ENCODE data around the gene ST8SIA1. TPM values are rescaled to one million over a fixed set of nuclear protein-coding genes. Genes with fewer than 3 reads are reported as not detected.

The ST8SIA1 gene
- total RNA-seq, 1 experiment from 2014 or later: not detected

- Histone ChIP-seq H3K27ac (ENCODE audit: low read depth, low read length) (no peak overlapping the region), H3K36me3 (ENCODE audit: control insufficient read depth in 1 of 2, insufficient read depth in 2 of 2, low read length in 2 of 2) (no peaks in the 10 kb centered on the region), H4K20me1 (ENCODE audit: insufficient read depth) (no peaks in the 10 kb centered on the region), H3K4me3 (replicated peaks in 1 of 2; ENCODE audit: low read depth in 1 of 2, low read length in 2 of 2) (no peak overlapping the region), H3K9me3 (ENCODE audit: control insufficient read depth in 1 of 2, insufficient read depth in 1 of 2, low read depth in 1 of 2, low read length in 2 of 2) (no peaks in the 10 kb centered on the region), H3K4me2 (ENCODE audit: low read length) (no peak overlapping the region), H3K27me3 (ENCODE audit: insufficient read depth, low read length) (no peaks in the 10 kb centered on the region), H3K79me2 (ENCODE audit: insufficient read depth, low read length) (no peaks in the 10 kb centered on the region), H3K4me1 (ENCODE audit: control insufficient read depth in 1 of 2, insufficient read depth in 2 of 2, low read length in 2 of 2) (no peaks in the 10 kb centered on the region), H3K9me2 (ENCODE audit: insufficient read depth) (no peaks in the 10 kb centered on the region), H3K9ac (ENCODE audit: low read length) (no peak overlapping the region), H2AFZ (ENCODE audit: low read depth, low read length, poor library complexity, severe bottlenecking) (no peak overlapping the region)
- CTCF ChIA-PET: interaction anchor here (0.7 to 1.4 kb wide), 4 partner anchors 11 to 475 kb away, joined by 3 to 9 read pairs (median 6); no protein-coding TSS in a partner anchor
- POLR2A ChIA-PET: no interaction called here
- intact Hi-C loops (cut with micrococcal nuclease): no loop called here
- TF ChIP-seq CTCF (IDR thresholded peaks at IDR 0.05 in 2 of 3, conservative IDR thresholded peaks at IDR 0.05 in 1 of 3; ENCODE audit: borderline replicate concordance in 1 of 3, insufficient read depth in 1 of 3, low read depth in 2 of 3, low read length in 2 of 3) (peak in 2 of 3 experiments; percentile 6 to 44; a peak in 3 of 6 replicates), RAD21 (IDR thresholded peaks at IDR 0.05; ENCODE audit: low read depth) (peak; percentile 23), SIN3A (IDR thresholded peaks at IDR 0.05; ENCODE audit: low read depth) (no peak)
- RAD21 ChIA-PET (ENCODE audit: low non-redundant PET in 1 of 2, low total read pairs in 2 of 2, uncharacterized antibody in 2 of 2, unreplicated experiment in 2 of 2): interaction anchor here in 1 of 2 experiments (0.7 kb wide), 1 partner anchor 72 kb away, joined by 5 read pairs; no protein-coding TSS in a partner anchor
- DNase-seq (ENCODE audit: low read depth, low spot score) (no peak), ATAC-seq (no peak)
- BruUV-seq (replicated peaks): no TSS peak
Observed at GRCh38 chr12:22173177-22173576, 161.3 kb downstream of the ST8SIA1 start.

- Histone ChIP-seq H4K20me1 (ENCODE audit: insufficient read depth) (no peaks in the 10 kb centered on the region), H3K27ac (ENCODE audit: low read depth, low read length) (no peak overlapping the region), H3K9ac (ENCODE audit: low read length) (no peak overlapping the region), H3K9me2 (ENCODE audit: insufficient read depth) (no peaks in the 10 kb centered on the region), H3K4me3 (replicated peaks in 1 of 2; ENCODE audit: low read depth in 1 of 2, low read length in 2 of 2) (no peak overlapping the region), H3K27me3 (ENCODE audit: insufficient read depth, low read length) (no peaks in the 10 kb centered on the region), H3K36me3 (ENCODE audit: control insufficient read depth in 1 of 2, insufficient read depth in 2 of 2, low read length in 2 of 2) (no peaks in the 10 kb centered on the region), H3K4me2 (ENCODE audit: low read length) (no peak overlapping the region), H3K4me1 (ENCODE audit: control insufficient read depth in 1 of 2, insufficient read depth in 2 of 2, low read length in 2 of 2) (no peaks in the 10 kb centered on the region), H2AFZ (ENCODE audit: low read depth, low read length, poor library complexity, severe bottlenecking) (no peak overlapping the region), H3K79me2 (ENCODE audit: insufficient read depth, low read length) (no peaks in the 10 kb centered on the region), H3K9me3 (ENCODE audit: control insufficient read depth in 1 of 2, insufficient read depth in 1 of 2, low read depth in 1 of 2, low read length in 2 of 2) (no peaks in the 10 kb centered on the region)
- intact Hi-C loops (cut with micrococcal nuclease): no loop called here
- ChIA-PET POLR2A (no interaction called here), CTCF (interaction anchor here (0.7 to 1.4 kb wide), 5 partner anchors 11 to 475 kb away, joined by 3 to 9 read pairs (median 4); no protein-coding TSS in a partner anchor), RAD21 (ENCODE audit: low non-redundant PET in 1 of 2, low total read pairs in 2 of 2, uncharacterized antibody in 2 of 2, unreplicated experiment in 2 of 2) (no interaction called here)
- DNase-seq (ENCODE audit: low read depth, low spot score) (no peak), ATAC-seq (no peak)
- BruUV-seq (replicated peaks): no TSS peak
- TF ChIP-seq REST (IDR thresholded peaks at IDR 0.05; ENCODE audit: low read depth): no peak
- no peak for TF ChIP-seq ZFX (IDR thresholded peaks at IDR 0.05)
- no peak for TF ChIP-seq SRF (IDR thresholded peaks at IDR 0.05; ENCODE audit: low read depth)
- TF ChIP-seq CTCF (IDR thresholded peaks at IDR 0.05 in 2 of 3, conservative IDR thresholded peaks at IDR 0.05 in 1 of 3; ENCODE audit: borderline replicate concordance in 1 of 3, insufficient read depth in 1 of 3, low read depth in 2 of 3, low read length in 2 of 3): no peak
- TF ChIP-seq JUND (IDR thresholded peaks at IDR 0.05): no peak
Observed at GRCh38 chr12:22172501-22172900, 162.0 kb downstream of the ST8SIA1 start.
